Coronary artery (tissue), 2 donors: ENCODE results near the gene ZNF638.

Source experiments
- DNase-seq: peaks from one replicate; pipeline ENCODE4 v3.0.0-alpha.2; 2017; ENCODE audit warnings: low spot score
- H3K27ac ChIP-seq, 2 donors: fragments of 200-600 bp; sonication (generic); one replicate each; pipeline ENCODE4 v1.5.1; 2016 to 2019
- H3K4me3 ChIP-seq: fragments of 200-600 bp; sonication (generic); 2 replicates; pipeline ENCODE4 v1.5.1; 2016; ENCODE audit warnings: mild to moderate bottlenecking, moderate library complexity
- CTCF ChIP-seq: fragments of 200-600 bp; sonication (generic); IDR thresholded peaks from one replicate; pipeline ENCODE4 v1.5.1; 2019; ENCODE audit warnings: antibody characterized with exemption

Gene ZNF638

GRCh38 chr2:71484354-71484753 is 152.8 kb downstream of the ZNF638 start:
- TF ChIP-seq CTCF = no peak
- Histone ChIP-seq H3K27ac (no peak overlapping the region), H3K4me3 (no peak overlapping the region)
- DNase-seq = no peak
